Upper lobe of right lung (tissue), 1 donor: ENCODE results near the gene FAM229B. TPM values are rescaled to one million over a fixed set of nuclear protein-coding genes. Genes with fewer than 3 reads are reported as not detected.
"Not testable (repeated sequence)": the region's sequence is repeated elsewhere in the genome, so short reads cannot be mapped to it uniquely, and the experiment has no call there.

Experiments
- ATAC-seq: fragments of 200-7000 bp; cut with Tn5 transposase; one replicate; pipeline ENCODE4 v1.9.1; 2020; ENCODE audit warnings: mild to moderate bottlenecking, moderate library complexity
- DNase-seq: peaks from one replicate; pipeline ENCODE4 v3.0.0-alpha.2; 2020
- H3K27ac ChIP-seq: fragments of 200-600 bp; one replicate; pipeline ENCODE4 v1.8.0; 2022
- H3K27me3 ChIP-seq: fragments of 200-600 bp; one replicate; pipeline ENCODE4 v1.8.0; 2022; ENCODE audit warnings: mild to moderate bottlenecking
- H3K36me3 ChIP-seq: fragments of 200-600 bp; one replicate; pipeline ENCODE4 v1.8.0; 2022
- H3K4me1 ChIP-seq: fragments of 200-600 bp; one replicate; pipeline ENCODE4 v1.8.0; 2022
- H3K4me3 ChIP-seq: fragments of 200-600 bp; one replicate; pipeline ENCODE4 v1.8.0; 2022; ENCODE audit warnings: mild to moderate bottlenecking
- H3K9me3 ChIP-seq: fragments of 200-600 bp; one replicate; pipeline ENCODE4 v1.8.0; 2022
- intact Hi-C: fragments of 100-400 bp; cut with DNase I; formaldehyde crosslinking; loops from one replicate; pipeline ENCODE4 v1.11.0; 2022
- total RNA-seq: library from RNA; stranded (reverse); fragmentation: NEBNext Ultra II Directional; extraction: Animal tissue kit (Norgen Biotek cat#: 25700); gene quantifications from one replicate; pipeline ENCODE4 v1.2.1, GENCODE V29; 2021
- TF ChIP-seq, protein P1 (sequence below): fragments of 200-600 bp; IDR thresholded peaks from one replicate; pipeline ENCODE4 v1.8.0; 2022; ENCODE audit warnings: antibody characterized with exemption
- donor health status: DM: no; HTN: yes; CAD: no; lungs with severe emphysema.

FAM229B gene
- total RNA-seq, 1 donor from 2014 or later = 8.2 TPM

DNA sequence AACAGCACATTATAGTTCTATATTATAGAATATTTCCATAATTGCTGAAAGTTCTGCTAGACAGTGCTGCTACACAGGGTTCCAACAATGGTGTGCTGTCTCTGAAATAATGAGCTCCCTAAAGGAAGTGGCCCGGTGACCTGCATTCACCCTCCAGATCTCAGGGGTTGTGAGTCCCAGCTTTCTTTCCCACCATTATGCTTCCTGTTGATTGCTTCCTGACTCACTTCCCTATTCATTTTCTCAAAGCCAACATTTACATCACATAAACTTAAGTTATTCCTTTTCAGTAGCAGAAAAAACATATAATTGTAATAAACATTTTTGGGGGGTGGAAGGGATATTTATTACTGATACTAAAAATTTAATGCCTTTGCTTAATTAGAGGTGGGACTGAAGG is 46.4 kb upstream of the FAM229B start:
- Histone ChIP-seq H3K27ac (no peak overlapping the region), H3K9me3 (no peaks in the 10 kb centered on the region), H3K4me3 (no peak overlapping the region), H3K27me3 (no peaks in the 10 kb centered on the region), H3K4me1 (peaks cover 3% of the 10 kb centered on the region), H3K36me3 (no peaks in the 10 kb centered on the region)
- TF ChIP-seq, protein P1, sequence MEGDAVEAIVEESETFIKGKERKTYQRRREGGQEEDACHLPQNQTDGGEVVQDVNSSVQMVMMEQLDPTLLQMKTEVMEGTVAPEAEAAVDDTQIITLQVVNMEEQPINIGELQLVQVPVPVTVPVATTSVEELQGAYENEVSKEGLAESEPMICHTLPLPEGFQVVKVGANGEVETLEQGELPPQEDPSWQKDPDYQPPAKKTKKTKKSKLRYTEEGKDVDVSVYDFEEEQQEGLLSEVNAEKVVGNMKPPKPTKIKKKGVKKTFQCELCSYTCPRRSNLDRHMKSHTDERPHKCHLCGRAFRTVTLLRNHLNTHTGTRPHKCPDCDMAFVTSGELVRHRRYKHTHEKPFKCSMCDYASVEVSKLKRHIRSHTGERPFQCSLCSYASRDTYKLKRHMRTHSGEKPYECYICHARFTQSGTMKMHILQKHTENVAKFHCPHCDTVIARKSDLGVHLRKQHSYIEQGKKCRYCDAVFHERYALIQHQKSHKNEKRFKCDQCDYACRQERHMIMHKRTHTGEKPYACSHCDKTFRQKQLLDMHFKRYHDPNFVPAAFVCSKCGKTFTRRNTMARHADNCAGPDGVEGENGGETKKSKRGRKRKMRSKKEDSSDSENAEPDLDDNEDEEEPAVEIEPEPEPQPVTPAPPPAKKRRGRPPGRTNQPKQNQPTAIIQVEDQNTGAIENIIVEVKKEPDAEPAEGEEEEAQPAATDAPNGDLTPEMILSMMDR = no peak
- ATAC-seq = no peak
- no peak for DNase-seq
- intact Hi-C loops = no loop called here

DNA sequence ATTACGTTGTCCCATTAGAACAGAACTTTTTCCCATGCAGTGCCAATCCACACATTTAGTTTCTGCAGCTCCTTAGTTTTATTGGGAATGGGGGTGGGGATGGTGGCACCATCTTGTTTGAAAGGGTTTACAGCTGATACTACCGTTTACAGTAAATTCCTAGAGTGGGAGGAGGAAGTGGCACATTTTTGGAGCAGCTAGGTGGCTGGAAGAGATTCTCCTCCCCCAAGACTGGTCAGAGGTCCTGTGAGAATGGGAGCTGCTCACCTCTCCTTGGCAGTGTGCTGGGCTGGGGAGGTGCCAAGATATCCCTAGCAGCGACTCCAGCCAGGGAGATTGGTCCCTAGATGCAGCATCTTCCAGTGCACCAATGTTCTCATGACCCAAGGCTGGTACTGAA is 45.9 kb upstream of the FAM229B start:
- no peaks in the 10 kb centered on the region for H3K27me3 ChIP-seq
- no peak overlapping the region for H3K27ac ChIP-seq
- ATAC-seq = no peak
- H3K9me3 ChIP-seq = no peaks in the 10 kb centered on the region
- intact Hi-C loops = no loop called here
- H3K36me3 ChIP-seq = no peaks in the 10 kb centered on the region
- no peak overlapping the region for H3K4me3 ChIP-seq
- DNase-seq = no peak
- TF ChIP-seq, protein P1 = no peak
- H3K4me1 ChIP-seq = peaks cover 3% of the 10 kb centered on the region

DNA sequence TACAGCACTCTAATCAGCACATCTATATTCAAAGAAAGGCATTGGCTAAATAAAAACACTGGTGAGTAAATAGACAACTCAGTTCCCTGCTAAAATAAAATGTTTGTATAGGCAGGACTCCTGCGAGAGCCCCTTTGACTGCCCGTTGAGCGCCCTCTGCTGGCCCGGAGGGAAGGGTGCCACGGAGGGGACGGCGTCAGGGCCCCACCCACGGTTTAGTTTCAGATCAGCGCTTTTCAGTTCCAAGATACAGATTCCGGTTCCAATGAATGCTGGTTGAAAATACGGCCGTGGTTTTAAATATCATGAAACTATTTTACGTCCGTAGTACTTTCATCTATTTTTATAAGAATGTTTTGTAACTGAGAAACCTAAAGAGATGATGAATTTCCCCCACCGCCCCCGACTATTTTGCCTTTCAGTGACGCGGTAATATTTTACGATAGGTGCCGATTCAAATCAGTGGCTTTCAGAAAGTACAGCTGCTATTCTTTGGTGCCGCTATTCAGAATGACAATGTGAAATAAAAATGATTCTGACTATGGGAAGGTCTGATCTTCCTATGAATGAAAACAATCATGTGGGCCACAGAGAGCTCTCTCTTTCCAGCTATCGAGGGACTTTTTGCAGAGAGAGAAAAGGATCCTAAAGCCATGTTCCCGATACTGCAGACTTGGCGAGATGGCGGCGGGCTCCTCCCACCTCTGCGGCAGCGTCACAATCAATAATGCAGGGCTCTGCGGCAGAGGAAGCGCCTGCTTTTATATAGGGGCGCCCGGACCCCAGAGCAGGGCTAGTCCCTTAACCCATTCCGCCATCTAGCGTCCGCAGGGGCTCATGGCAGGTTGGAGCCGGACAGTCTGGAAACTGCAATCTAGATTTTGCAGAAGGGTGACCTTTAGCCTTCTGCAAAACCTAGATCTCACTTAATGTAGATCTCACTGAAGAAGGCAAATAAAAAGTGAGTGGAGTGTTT is 44.1 kb upstream of the FAM229B start:
- intact Hi-C loops = no loop called here
- TF ChIP-seq, protein P1 = peak; percentile 97

DNA sequence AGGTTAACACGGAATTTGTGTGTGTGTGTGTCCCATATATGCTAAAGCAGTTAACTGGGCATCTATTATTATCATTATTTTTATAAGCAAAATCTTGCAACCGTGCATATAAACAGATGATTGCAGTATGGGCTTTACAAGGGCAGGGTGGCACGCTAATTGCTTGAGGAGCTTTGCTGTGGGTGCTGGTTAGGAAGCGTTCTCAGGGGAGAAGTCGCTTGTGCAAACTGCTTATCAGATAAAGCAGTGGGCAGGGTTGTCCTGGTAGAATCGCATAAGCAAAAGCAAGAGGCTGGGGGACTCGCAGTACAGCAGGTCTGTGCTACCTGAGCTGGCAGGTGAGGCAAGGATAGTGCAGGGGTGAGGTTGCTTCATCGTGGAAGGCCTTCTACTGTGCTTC is 43.2 kb upstream of the FAM229B start:
- no peak overlapping the region for H3K27ac ChIP-seq
- no peak for ATAC-seq

More for the DNA sequence above, 44.1 kb upstream of the FAM229B start:
- Histone ChIP-seq H3K27me3 (no peaks in the 10 kb centered on the region), H3K4me3 (peak overlapping the region; percentile 68), H3K4me1 (peaks cover 3% of the 10 kb centered on the region), H3K9me3 (no peaks in the 10 kb centered on the region), H3K27ac (peak overlapping the region; percentile 86), H3K36me3 (no peaks in the 10 kb centered on the region)
- ATAC-seq (peak; percentile 97), DNase-seq (peak; percentile 91)

DNA sequence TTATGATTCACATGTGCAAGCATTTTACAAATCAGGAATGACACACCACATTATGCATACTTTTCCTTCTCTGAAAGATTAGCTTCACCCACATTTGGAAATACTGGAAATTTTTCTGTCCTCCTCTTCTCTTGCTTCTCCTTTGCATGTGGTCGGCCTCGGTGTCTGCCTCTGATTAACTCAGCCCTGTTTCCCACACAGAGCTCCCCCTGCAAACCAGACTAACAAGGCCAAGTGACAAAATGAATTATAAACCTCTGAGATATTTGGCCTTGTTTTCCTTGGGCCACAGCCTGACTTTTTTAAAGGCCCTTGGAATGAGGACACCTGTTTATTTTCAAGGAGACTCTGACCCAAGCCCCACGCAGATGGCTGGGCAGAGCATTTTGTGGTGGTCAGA is 42.5 kb upstream of the FAM229B start:
- no peak for ATAC-seq
- Histone ChIP-seq H3K27ac (no peak overlapping the region), H3K36me3 (no peaks in the 10 kb centered on the region), H3K4me3 (no peak overlapping the region), H3K9me3 (no peaks in the 10 kb centered on the region), H3K27me3 (no peaks in the 10 kb centered on the region), H3K4me1 (peaks cover 3% of the 10 kb centered on the region)
- intact Hi-C loops = no loop called here
- DNase-seq = no peak
- TF ChIP-seq, protein P1 = no peak

More for the DNA sequence above, 43.2 kb upstream of the FAM229B start:
- TF ChIP-seq, protein P1 = no peak
- Histone ChIP-seq H3K4me3 (no peak overlapping the region), H3K9me3 (no peaks in the 10 kb centered on the region), H3K4me1 (peaks cover 3% of the 10 kb centered on the region), H3K27me3 (no peaks in the 10 kb centered on the region), H3K36me3 (no peaks in the 10 kb centered on the region)
- no peak for DNase-seq
- intact Hi-C loops = no loop called here

DNA sequence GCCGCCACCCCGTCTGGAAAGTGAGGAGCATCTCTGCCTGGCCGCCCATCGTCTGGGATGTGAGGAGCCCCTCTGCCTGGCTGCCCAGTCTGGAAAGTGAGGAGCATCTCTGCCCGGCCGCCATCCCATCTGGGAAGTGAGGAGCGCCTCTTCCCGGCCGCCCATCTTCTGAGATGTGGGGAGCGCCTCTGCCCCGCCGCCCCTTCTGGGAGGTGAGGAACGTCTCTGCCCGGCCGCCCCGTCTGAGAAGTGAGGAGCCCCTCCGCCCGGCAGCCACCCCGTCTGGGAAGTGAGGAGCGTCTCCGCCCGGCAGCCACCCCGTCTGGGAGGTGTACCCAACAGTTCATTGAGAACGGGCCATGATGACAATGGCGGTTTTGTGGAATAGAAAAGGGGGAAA is 39.9 kb upstream of the FAM229B start:
- H3K9me3 ChIP-seq, H3K27me3 ChIP-seq, H3K4me1 ChIP-seq, H3K4me3 ChIP-seq, ATAC-seq, H3K36me3 ChIP-seq, DNase-seq, H3K27ac ChIP-seq, intact Hi-C loops: not testable (repeated sequence)
